ENCODE data around the gene RNF111.

DNA sequence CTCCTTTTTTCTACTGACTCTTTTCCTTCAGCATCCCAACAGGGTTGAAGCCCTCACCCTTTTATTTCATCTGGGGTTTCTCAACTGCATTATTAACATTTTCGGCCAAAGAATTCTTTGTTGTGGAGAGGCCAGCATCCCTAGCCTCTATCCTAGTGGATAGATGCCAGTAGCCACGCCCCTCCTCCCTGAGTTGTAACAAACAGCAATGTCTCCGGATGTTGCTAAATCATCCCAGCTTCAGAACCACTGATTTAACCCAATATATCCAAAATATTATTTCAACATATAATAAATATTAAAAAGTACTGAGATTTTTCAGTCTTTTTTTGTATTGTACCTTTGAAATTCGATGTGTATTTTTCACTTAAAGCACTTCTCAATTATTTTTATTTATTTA is 2.0 kb upstream of the RNF111 start:
- no peak for TF ChIP-seq TP53 (CRISPR knock-in tag; conservative IDR thresholded peaks at IDR 0.05)
- TF ChIP-seq JUND (CRISPR knock-in tag; IDR thresholded peaks at IDR 0.05): no peak
- no peak for TF ChIP-seq KLF6 (CRISPR knock-in tag; IDR thresholded peaks at IDR 0.05)
- TF ChIP-seq, protein P1, sequence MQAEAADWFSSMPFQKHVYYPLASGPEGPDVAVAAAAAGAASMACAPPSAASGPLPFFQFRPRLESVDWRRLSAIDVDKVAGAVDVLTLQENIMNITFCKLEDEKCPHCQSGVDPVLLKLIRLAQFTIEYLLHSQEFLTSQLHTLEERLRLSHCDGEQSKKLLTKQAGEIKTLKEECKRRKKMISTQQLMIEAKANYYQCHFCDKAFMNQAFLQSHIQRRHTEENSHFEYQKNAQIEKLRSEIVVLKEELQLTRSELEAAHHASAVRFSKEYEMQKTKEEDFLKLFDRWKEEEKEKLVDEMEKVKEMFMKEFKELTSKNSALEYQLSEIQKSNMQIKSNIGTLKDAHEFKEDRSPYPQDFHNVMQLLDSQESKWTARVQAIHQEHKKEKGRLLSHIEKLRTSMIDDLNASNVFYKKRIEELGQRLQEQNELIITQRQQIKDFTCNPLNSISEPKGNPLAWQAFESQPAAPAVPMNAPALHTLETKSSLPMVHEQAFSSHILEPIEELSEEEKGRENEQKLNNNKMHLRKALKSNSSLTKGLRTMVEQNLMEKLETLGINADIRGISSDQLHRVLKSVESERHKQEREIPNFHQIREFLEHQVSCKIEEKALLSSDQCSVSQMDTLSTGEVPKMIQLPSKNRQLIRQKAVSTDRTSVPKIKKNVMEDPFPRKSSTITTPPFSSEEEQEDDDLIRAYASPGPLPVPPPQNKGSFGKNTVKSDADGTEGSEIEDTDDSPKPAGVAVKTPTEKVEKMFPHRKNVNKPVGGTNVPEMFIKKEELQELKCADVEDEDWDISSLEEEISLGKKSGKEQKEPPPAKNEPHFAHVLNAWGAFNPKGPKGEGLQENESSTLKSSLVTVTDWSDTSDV (CRISPR knock-in tag; IDR thresholded peaks at IDR 0.05): no peak
